ENCODE data around the gene CMC1.
"Not testable (repeated sequence)": the region's sequence is repeated elsewhere in the genome, so short reads cannot be mapped to it uniquely, and the experiment has no call there.

CMC1 gene, protein sequence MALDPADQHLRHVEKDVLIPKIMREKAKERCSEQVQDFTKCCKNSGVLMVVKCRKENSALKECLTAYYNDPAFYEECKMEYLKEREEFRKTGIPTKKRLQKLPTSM

DNA sequence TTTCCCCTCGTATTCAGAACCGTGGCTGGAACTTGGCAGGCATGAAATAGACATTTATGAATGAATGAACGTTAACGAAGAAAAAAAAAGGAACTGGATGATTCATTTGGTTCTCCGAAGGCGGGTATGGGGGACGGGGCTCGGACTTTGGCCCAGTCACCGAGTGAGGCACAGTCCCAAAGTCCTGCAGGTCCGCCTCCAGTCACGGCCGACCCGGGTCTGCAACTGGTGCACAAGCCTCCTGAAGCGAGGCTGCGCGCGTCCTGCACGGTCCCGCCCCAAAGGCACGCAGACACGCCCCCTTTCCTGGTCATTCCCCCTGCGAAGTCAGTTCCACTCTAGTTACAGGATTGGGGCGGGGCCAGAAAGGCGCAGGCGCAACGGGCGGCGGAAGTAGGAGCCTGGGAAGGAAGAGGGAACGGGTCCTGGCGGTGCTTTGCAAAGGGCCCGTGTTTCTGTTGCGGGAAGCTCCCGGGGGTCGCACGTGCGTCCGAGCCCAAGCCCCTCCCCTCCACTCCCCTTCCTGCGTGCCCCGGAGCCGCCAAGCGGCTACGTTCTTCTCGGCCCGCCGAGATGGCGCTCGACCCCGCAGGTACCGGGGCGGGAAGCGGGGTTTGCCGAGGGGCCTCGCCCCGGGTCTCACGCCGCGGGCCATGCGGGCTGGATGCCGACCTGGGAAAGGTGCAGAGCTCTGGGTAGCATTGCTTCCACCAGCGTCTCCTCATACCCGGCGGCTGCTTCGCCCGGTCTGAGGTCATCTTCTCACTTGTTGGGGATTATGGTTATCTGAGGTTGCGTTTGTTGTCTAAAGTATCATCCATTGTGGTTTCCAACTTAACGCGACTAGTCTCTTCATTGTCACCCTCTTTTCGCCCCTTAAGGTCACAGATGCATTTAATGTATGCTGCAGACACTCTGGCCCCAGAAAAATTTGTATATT lies at the start of gene CMC1:
TSS of gene CMC1 (plus strand) at position 399 of the 940 bp plus-strand sequence. CDS start at position 574, 175 bp downstream.
- peak; percentile 97 for DNase-seq (ENCODE audit: low spot score)

DNA sequence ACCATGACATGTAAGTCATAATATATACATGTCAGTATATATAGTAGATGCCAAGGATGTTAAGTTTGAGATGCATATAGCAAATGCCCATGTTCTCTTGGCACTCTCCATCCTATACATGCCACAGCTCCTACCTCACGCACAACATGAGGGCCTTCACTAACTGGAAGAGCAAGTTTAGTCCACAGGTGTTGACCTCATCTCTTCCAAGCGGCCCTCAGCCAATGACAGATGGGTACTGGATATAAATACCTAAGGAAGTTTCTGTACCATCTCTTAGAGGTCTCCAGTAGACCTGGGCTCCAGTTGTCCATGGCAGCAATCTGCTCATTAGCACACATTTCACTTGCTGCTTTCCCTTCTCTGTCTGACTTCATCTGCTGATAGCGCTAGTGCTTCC lies 43.3 kb upstream of the CMC1 start:
- no peak for DNase-seq (ENCODE audit: low spot score)

DNA sequence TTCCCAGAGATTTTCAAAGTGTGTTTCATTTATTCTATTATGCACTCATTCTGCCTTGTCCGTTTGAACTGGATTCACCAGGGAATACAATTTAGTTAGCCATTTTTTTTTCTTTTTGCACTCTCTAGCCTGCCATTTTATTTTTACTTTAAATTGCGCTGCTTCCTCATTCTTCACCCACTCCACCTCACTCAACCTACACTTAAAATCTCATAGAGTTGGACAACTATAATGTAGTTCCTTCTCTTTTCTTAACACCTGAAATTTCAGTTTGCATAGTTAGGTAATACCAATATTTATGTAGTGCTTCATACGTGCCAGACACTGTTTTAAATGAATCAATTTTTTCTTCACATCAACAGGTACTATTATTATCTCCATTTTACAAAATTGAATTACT lies 42.4 kb upstream of the CMC1 start:
- DNase-seq (ENCODE audit: low spot score) = no peak

DNA sequence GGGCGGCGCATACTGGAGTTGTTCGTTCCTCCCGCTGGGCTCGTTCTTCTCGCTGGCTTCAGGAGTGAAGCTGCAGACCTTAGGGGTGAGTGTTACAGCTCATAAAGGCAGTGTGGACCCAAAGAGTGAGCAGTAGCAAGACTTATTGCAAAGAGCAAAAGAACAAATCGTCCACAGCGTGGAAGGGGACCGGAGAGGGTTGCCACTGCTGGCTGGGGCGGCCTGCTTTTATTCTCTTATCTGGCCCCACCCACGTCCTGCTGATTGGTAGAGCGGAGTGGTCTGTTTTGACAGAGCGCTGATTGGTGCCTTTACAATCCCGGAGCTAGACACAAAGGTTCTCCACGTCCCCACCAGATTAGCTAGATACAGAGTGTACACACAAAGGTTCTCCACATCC lies 41.8 kb upstream of the CMC1 start:
- not testable (repeated sequence) for DNase-seq (ENCODE audit: low spot score)

DNA sequence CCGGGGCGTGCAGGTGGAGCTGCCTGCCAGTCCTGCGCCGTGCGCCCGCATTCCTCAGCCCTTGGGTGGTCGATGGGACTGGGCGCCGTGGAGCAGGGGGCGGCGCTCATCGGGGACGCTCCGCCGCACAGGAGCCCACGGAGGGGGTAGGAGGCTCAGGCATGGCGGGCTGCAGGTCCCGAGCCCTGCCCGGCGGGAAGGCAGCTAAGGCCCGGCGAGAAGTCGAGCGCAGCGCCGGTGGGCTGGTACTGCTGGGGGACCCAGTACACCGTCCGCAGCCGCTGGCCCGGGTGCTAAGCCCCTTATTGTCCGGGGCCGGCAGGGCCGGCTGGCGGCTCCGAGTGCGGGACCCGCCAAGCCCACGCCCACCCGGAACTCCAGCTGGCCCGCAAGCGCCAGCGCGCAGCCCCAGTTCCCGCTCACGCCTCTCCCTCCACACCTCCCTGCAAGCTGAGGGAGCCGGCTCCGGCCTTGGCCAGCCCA lies 41.0 kb upstream of the CMC1 start:
- DNase-seq (ENCODE audit: low spot score) = not testable (repeated sequence)

DNA sequence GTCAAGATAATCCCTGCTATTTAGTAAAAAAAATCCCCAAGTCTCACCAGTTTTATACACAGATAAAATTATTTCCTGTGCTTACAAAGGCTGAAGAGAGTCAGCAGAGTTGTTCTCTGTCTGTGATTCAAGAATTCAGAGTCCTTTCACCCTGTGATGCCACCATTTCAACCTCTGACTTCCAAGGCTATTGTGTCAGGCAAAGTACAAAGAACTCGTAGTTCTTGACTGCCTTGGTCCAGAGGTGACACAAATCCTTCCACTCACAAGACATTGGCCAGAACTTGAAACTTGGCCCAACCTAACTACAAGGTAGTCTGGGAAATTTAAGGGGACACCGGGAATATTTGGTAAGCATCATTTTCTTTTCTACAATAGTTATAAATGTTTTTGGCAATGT lies 34.9 kb upstream of the CMC1 start:
- no peak for DNase-seq (ENCODE audit: low spot score)

DNA sequence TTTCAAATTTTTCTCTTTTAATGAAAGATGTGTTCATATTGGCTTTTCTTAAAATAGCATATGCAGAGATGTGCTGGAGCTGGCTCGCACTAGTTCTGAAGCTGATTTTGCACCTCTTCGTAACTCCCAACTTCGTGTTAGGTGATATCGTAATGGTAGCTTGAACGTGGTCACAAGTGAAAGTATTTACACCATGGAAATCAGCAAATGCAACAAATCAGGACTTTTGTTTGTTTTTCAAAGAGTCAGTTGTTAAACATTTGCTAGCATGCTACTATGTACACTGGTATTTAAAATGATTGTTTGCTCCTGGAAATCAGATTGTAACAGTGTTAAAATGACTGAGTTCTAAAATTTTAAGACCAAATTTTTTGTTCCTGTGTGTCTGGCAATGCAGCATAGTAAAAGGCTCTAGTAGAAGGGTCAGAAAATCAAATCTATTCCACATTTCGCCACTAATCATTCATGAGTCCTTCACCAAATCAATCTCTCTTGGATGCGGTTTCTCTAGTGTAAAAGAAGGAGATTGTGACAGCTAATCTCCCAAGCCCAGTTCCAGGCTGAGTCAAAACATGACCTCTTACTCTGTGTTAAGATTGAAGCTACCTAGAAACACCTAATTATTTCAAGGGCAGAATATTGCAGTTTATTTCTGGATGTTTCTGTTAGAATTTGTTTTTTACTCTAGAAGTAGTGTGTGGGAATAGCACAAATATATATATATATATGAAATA lies 34.3 kb upstream of the CMC1 start:
- DNase-seq (ENCODE audit: low spot score) = no peak

DNA sequence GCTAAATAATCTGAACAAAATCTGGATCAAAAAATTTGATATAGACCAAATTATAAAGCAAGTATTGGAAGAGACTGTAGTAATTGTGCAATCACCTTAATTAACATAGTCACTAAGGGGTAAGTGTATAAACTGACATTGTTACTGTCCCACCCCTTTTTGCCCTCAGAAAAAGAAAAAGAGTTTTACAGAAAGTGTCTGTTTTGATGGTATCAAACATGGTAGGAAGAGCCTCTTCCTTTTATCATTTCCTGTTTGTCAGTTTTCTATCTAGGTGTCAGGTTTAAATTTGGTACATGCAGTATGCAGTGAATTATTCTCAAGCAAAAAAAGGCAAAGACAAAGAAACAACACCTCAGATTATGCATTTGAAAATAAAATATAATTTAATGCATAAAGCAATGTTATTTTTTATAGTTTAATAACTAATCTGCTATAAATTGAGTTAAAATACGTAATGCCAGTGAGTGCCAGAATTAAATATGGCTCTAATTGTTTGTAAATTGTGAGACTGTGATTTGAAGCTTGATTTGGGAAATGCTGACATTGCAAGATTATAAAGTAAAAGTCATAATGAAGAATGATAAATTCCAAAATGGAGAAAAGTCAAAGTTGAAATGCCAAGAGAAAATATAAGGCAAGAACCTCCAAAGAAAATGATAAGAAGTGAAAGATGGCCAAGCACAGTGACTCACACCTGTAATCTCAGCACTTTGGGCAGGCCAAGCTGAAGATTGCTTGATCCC lies 30.3 kb upstream of the CMC1 start:
- no peak for DNase-seq (ENCODE audit: low spot score)

DNA sequence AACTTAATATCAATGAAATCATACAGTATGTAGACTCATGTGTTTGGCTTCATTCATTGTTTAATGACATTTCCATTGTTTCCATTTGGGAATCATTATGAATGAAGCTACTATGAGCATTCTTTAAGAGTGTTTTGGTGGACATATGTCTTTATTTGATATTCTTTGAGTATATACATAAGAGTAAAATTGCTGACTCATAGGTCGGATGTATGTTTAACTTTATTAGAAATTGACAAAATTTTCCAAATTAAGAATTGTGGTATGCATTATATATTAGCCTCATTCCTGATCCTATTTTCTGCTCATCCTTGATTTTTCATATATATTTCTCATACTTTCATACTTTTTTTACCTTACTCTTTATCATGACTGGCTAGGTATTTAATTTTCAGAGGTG lies 28.7 kb upstream of the CMC1 start:
- no peak for DNase-seq (ENCODE audit: low spot score)

DNA sequence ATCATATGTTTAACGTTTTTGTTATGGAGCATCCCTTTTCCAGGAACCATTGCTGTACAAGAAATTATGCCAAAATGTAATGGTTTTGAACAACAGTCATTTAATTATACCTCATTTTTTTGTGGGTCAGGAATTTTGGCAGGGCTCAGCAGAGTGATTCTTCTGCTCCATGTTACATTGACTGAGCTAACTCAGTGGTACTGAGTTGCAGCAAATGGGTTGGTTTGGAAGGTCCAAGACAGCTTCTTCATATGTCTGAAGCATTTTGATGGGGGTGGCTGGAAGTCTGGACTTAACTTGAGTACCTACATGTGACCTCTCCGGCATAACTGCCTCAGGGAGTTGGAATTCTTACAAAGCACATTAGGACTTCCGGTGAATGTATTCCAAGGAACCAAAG lies 26.0 kb upstream of the CMC1 start:
- DNase-seq (ENCODE audit: low spot score) = no peak

DNA sequence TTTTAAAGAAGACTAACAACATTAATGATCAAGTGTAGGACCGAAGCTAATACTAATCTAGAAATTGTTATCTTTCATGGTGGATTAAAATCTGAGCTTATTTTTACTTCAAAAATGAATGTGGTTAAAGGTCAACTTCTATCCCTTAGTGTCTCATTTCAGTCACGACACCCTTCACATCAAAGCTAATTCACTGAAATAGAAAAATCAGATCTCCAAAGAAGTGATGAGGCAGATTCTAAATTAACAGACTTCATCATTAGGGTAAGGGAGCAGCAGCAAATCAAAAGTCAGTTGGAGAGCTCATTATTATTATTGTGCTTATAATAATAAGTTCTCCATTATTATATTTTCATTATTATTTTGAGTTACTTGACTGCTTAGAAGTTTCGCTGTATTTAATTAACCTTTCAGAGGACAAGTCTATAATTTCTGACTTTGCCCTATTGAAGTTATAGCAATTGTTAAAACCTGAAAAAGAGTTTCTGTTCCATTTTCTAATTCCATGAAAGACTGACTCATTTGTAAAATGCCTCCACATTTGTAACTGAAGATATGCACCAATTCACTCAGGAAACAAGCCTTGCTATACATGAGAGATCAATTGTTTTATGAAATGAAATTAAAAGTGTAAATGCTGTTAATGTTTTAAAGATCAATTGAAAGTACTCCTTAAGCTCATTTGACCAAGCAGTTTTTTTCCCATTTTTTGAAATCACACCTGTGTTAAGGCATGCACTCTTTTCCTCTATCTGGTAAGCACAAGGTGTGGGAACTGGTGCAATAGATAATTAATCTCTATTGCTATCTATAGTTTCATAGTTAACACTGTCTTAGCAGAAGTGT lies 23.1 kb upstream of the CMC1 start:
- no peak for DNase-seq (ENCODE audit: low spot score)

DNA sequence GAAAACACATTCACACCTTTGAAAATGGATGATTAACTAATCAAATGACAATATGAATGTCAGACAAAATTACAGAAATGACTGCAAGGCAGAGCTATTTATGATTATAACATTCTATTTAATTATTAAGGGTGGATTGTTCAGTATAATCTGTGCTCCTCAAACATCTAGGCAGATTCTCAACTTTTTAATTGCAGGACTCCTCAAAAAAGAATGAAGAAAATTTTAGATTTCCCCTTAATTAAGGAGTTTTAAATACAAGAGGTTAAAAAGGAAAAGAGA lies 22.6 kb upstream of the CMC1 start:
- DNase-seq (ENCODE audit: low spot score) = no peak

DNA sequence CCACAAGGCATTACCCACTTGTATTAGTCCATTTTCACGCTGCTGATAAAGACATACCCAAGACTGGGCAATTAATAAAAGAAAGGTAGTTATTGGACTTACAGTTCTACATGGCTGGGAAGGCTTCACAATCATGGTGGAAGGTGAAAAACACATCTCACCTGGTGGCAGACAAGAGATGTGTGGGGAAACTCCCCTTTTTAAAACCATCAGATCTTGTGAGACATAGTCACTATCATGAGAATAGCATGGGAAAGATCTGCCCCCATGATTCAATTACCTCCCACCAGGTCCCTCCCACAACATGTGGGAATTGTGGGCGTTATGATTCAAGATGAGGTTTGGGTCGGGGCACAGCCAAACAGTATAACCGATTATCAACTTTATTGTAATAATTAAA lies 17.0 kb upstream of the CMC1 start:
- no peak for DNase-seq (ENCODE audit: low spot score)

DNA sequence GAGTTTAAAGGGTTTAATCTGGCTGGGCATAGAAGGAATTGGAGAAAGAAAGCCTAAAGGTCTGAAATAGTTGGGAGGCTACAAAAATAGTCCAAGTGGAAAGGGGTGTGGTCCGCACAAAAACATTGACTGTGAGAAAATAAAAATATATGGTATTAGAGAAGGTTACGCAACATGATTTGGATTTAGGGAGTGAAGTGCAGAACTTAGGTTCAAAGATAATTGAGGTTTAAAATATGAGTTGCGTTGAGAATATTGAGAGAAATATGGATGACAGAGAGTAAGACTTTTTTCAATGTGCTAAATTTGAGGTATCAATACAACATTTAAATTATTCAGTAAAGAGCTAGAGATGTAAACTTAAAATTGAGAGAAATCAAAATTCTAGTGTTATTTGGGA lies 15.4 kb upstream of the CMC1 start:
- no peak for DNase-seq (ENCODE audit: low spot score)

DNA sequence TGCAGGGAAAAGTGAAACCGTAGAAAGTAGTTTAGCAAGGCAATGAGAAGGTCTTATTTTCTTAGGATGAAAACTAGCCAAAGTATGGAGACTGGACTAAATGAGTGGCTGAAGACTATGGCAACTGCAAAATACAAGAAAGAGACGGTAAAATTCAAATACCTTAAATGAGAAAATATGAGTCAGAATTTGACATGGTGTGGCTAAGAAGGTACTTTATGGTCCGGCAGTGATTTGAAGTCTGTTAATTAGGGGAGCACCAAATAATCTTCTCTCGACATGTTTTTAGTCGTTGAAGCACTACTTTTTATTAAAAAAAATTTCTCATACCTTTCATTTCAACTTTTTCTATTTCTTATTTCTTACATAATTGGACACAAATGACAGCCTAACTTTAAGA lies 12.8 kb upstream of the CMC1 start:
- DNase-seq (ENCODE audit: low spot score) = no peak

DNA sequence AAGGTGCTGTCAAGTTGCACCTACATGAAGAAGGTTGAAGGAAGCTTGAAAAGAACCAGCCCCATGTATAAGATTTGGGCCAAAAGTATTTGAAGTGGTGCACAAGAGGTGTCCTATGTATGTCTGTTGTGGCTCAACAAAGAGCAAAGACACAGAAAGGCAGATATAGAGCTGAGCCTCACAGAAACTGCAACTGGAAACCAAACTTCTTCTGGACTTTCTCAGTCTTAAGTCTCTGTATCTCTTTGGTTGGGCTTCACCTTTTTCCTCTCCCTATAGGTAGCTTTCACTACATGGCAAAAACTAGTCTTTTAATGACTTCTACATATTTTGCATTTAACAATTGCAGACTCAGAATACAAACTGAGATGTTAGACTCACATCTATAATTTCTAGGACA lies 8.8 kb upstream of the CMC1 start:
- no peak for DNase-seq (ENCODE audit: low spot score)

DNA sequence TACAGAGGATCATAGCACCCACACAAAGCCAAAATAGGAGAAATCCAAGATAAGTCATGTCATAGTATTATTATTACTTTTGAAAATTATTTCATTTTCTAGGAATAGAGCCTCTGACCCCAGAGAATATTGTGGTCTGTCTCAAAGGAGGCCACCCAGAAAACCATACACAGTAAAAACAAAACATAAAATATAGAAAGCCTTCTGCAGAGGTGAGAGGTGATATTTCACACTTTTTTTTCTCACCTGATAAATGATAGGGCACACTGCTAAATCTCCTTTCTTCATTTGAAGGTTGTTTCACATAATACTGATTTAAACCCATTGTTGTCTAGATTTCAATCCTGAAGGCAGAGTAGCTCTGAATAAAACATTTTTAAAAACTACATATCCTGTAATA lies 7.0 kb upstream of the CMC1 start:
- no peak for DNase-seq (ENCODE audit: low spot score)

DNA sequence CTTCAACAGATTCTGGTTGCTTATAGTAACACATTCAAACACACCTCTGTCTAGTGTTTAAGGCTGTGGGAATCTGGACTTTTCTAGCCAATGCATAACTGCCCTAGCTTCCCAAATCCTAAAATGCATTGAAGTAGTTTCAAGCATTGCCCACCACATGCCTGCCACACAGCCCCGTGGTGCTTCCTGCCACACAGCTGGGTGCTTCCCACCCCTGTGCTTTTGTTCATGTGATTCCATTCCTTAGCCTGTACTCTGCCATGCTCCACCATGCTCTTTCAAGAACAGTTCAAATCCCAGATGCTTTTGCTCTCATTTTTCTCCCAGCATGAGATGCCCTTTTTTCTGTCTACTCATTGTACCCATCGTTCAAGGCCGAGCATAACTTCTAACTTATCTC lies 2.3 kb upstream of the CMC1 start:
- no peak for DNase-seq (ENCODE audit: low spot score)

DNA sequence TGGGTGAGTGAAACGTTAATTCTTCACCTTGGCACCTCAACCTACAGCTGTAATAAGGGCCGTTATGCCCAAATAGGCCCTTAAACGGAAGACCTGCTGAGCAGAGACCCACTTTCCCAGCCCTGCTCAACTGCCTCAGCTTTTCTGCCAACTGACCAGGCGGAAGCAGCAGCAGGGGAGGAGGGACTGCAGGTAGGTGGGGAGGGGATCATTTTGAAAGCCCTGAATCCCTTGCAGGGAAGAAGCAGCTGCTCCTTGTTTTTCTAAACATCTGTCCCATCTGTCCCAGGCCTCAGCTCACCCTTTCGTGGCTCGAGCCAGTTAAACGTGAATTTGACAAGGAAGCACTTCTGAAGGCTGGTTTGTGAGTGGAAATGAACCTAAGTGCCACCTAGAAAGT lies 978 bp upstream of the CMC1 start:
- DNase-seq (ENCODE audit: low spot score) = no peak

DNA sequence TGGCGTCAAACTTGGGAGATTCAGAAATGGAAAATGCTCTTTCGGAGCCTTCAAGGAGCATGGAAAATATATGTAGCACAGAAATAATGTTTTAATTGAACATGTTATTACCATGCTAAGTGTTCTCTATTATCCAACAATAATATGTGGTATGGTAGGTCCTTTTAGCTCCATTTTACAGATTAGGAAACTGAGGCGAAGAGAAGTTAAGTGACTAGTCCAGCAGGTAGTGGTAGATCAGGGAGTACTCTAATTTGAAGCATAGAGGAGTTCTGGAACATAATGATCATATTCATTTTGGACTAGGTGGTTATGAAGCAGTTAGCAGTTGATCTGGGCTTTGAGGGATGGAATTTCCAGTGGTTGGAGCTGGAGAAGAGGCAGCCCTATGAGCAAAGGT lies 1.1 kb downstream of the CMC1 start:
- no peak for DNase-seq (ENCODE audit: low spot score)

DNA sequence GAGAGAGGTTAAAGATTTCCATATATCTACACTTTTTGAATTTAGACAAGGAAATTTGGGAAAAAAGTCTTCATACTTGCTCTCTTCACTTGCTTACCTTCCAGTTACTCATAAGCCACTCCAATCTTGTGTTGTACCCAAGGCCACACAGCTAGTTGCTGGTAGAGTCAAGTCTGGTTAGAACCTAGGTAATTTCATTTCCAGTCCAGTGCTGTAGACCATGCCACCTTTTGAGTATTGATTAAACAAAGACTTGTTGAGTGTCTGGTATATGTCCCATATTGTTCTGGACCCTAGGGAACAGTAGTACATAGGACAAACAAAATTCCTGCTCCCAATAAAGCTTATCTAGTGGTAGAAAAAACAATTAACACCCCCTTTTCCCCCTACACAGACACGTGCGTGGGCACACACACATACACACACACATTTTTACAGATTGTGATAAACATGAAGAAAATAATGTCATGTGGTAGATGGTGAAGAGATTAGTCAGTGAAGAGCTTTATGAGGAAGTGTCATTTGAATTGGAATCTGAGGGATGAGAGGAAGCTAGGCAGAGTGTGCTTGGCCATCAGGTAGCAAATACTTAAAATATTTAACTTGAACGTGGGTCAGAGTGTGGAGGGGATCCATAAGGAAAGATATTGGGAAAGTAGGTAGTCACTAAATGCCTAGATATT lies 2.1 kb downstream of the CMC1 start:
- DNase-seq (ENCODE audit: low spot score) = no peak

All from left forelimb (tissue), 1 donor.